CD4-positive, alpha-beta T cell treated with Interleukin-2 at 100 ng/mL for 4 hours (primary cell): ENCODE measurements around the gene TBC1D24.
"Not testable (repeated sequence)": the region's sequence is repeated elsewhere in the genome, so short reads cannot be mapped to it uniquely, and the experiment has no call there.

Source experiments
- DNase-seq: peaks from one replicate; pipeline ENCODE4 v3.0.0-alpha.2; 2020; ENCODE audit warnings: low spot score

Gene TBC1D24

GRCh38 chr16:2474877-2475412, at the start of gene TBC1D24:
Gene TBC1D24 (plus strand): TSS chr16:2475127. CDS start chr16:2496149, 21,022 bp downstream.
- peak; percentile 81 for DNase-seq

- no peak for DNase-seq
Observed at GRCh38 chr16:2425825-2426430, 49.0 kb upstream of the TBC1D24 start.

- DNase-seq = no peak
Observed at GRCh38 chr16:2426941-2427361, 48.0 kb upstream of the TBC1D24 start.

DNA sequence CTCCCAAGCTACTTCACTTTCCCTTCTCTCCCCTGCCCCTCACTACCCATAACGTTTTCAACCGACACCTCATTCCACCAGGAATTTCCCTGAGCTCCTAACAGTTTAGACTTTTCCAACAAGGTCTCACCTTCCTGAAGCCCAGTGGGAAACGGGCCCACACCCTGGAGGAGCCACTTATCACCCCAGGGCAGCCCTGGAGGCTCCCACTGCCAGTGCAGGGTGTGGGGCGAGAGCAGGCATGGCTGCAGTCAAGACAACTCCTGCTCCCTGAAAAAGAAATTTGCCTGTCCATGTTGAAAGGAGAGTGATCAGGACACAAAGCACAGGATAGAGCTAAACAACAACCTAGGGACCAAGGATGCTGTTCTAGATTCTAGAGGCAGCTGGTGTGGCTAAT, 47.4 kb upstream of the TBC1D24 start:
- DNase-seq = no peak

DNA sequence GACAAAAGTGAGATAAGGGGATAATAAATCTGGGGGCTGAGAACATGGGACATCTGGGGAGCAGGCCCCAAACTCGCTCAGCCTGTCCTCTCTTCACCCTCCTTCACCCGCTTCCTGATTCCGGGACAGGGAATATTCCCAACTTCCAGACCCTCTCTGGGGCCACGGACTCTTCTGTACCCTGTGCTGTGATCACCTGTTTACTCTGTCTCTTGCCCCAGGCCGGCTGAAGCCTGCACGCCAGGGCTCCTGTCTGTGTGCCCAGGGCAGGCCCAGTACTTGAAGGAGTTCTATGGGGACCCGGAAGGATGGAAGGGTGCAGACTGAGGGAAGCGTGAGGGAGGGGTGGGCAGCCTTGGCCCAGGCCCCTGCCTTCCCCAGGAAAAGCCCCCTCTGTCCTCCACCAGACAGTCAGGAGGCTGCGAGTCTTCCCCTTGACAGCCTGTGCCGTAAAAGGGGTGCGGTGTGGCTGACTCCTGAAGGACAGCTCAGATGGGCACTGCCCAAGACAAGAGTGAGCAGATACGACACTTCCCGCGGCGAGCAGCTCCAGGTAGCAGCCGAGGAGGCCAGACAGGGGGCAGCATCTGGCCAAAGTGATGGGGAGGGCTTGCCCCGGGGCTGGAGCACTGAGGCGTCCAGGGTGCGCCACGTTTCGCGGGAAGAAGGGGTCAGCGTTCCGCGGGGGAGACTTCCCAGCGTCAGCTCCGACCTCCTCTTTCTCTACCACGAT, 46.7 kb upstream of the TBC1D24 start:
- no peak for DNase-seq

DNA sequence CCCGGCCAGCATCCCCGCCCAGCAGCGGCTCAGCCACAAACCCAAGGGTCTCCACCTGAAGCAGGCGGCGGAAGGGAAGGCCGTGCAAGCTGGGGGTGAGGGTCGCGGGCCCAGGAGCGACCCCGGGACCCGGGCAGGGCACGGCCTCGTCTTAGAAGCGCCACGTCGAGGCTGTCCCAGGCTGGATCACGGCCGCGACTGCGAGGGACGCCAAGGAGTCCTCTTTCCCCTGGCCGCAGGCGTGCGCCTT, 46.2 kb upstream of the TBC1D24 start:
- no peak for DNase-seq

GRCh38 chr16:2429034-2429770, 45.7 kb upstream of the TBC1D24 start, which contains the start of gene CCNF:
Gene CCNF (plus strand): TSS chr16:2429447. CDS start chr16:2429482, 35 bp downstream.
- peak; percentile 98 for DNase-seq

DNA sequence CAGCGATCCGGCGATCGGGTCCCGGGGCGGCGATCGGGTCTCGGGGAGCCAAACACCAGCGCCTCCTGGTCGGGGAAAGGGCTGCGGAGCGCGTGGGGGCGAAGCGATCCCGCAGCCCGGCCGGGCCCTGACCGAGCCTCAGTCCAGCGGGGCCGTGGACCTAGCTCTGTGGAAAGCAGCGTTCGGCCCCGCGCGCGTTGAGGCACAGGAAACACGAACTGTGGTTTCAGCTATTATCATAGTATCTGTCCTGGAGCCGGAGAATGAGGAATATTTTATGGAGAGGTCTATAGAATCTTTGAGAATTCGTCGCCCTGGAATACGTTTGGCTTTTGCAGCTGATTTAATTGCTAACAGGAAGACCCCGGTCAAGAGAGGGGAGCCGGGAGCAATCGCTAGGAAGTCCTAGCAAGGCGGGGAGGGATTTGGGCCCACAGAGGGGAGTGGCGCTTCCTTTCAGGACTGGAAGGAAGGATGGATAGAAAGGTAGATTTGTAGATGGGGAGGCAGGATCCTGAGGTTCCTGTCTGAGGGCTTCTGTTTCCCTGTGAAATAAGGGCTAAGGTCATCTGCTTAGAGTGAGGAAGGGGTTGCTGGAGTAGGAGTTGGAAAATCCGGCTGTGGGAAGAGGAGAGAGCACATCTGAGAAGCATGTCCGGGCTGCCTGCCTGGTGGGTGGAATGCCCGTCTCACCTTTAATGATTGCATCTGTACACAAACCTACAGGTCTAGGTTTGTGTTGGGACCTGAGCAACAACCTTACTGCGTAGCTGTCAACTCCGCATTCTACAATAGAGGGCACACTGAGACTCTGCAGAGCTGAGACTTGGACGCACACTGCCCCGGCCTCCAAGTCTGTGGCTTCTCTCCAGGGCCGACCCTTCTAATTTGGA, 44.9 kb upstream of the TBC1D24 start:
- peak; percentile 19 for DNase-seq

DNA sequence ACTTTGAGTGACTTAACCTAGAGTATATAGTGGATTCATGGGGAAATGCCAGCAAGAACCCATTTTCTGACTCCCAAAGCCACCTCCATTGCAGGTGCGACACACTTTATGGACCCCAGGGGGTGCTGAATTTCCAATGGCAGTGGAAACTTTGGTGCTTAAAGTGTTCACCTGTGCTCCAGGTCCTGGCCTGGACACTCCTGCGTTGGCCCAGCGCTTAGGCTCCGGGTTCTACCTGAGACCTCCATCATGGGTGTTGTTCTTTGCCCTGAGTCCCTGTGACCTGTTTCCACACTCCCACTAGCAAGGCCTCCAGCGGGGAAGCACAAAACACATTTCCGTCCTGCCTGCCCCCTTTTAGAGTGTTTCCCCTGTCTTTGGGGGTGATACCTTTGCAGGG, 42.6 kb upstream of the TBC1D24 start:
- DNase-seq = no peak

DNA sequence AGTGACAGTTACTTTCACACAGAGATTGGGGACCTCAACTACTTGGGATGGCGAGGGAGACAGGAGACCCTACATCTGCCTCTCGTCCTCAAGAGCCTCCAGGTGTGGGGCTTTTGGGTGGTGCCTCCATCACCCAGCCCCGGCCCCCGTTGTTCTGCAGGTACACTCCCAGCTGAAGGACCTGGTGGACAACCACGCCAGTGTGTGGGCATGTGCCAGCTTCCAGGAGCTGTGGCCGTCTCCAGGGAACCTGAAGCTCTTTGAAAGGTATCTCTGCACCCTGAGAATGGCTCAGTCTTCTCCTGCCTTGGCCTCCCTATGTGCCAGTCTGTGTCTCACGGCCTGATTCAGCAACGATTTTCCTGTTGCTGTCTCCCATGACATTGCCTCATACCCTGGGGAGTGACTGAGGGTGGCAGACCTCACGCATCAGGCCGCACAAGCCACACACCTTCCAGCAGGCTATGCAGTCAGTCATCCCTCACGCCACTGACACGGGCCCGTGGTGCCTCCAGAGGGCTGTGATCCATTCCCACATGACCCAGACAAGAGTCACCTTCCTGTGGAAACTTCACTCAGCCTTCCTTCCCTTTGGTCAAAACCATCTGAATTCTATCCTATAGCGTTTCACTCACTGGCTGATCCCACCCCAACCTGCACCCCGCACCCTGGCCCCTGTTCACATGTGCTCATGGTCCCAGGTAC, 42.0 kb upstream of the TBC1D24 start:
- no peak for DNase-seq

DNA sequence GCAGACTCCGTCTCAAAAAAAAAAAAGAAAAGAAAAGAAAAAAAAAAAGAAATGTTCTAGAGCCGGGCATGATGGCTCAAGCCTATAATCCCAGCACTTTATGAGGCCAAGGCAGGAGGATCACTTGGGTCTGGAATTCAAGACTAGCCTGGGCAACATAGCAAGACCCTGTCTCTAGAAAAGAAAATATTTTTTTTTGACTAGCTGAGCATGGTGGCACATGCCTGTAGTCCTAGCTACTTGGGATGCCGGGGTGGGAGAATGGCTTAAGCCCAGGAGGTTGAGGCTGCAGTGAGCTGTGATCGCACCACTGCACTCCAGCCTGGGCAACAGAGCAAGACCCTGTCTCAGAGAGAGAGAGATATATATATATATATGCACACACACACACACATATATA, 39.7 kb upstream of the TBC1D24 start:
- not testable (repeated sequence) for DNase-seq

- DNase-seq = no peak
Observed at GRCh38 chr16:2436110-2436509, 38.8 kb upstream of the TBC1D24 start.

DNA sequence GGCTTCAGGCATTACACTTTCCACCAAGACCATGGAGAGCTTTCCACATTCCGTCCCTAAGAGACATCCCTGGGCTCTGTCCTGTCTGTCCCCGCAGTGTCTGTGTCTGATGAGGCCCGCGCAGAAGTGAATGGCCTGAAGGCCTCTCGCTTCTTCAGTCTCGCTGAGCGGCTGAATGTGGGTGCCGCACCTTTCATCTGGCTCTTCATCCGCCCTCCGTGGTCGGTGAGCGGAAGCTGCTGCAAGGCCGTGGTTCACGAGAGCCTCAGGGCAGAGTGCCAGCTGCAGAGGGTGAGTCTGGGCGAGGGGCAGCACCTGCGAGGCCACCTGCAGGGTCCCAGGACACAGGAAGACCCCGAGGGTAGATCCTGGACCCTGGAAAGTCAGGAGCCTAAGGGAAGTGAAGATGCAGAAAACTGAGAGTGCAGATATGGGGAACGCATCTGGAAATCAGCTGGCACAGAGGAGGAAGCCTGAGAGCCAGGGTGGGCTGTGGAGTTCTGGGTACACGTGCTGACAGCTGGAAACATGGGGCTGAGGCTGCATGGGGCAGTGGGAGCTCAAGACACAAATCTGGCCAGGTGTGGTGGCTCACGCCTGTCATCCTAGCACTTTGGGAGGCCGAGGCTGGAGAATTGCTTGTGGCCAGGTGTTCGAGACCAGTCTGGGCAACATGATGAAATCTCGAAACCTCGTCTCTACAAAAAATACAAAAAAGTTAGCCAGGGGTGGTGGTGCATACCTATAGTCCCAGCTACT, 37.7 kb upstream of the TBC1D24 start:
- no peak for DNase-seq

DNA sequence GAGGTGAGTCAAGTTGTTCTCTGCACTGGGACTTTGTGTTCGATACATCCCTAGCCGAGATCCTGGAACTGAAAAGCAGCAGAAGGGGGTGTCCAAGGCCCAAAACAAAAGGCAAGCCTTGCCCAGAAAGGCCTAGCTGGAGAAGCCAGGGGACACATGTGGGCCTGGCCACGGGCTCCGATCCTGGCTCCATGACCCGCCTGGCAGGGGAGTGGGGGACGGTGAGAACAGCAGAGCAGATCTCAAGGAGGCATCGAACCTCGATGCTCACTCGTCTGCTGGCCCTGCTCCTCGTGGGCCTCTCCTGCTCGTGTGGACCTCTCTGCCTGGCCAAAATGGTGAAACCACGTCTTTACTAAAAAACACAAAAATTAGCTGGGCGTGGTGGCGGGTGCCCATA, 36.8 kb upstream of the TBC1D24 start:
- no peak for DNase-seq

- no peak for DNase-seq
Observed at GRCh38 chr16:2439598-2439997, 35.3 kb upstream of the TBC1D24 start.

DNA sequence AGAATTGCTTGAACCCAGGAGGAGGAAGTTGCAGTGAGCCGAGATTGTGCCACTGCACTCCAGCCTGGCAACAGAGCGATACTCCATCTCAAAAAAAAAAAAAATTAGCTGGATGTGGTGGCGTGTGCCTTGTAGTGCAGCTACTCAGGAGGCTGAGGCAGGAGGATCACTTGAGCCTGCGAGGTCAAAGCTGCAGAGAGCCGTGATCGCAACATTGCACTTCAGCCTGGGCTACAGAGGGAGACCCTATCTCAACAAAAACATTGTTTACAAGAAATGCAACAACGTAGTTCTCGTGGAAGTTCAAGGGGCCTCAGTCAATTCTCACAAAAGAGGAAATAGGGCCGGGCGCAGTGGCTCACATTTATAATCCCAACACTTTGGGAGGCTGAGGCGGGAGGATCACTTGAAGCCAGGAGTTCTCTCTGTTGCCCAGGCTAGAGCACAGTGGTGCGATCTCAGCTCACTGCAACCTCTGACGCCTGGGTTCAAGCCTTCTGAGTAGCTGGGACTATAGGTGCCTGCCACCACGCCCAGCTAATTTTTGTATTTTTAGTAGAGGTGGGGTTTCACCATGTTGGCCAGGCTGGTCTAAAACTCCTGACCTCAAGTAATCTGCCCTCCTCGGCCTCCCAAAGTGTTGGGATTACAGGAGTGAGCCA, 33.7 kb upstream of the TBC1D24 start:
- DNase-seq = not testable (repeated sequence)

DNA sequence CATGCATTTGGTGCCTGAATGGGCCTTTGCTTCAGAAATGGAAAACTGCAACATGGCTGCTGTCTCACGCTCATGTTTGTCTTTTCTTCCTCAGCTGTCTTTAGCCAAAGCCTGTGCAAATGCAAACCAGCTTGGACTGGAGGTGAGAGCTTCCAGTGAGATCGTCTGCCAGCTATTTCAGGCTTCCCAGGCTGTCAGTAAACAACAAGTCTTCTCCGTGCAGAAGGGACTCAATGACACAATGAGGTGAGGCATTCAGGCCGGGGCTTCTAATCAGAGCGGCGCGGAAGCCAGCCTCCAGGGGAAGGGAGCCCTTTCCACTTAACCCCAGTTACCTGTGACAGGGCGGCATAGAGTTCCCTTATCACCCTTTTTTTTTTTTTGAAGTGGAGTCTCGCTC, 31.4 kb upstream of the TBC1D24 start:
- DNase-seq = no peak

DNA sequence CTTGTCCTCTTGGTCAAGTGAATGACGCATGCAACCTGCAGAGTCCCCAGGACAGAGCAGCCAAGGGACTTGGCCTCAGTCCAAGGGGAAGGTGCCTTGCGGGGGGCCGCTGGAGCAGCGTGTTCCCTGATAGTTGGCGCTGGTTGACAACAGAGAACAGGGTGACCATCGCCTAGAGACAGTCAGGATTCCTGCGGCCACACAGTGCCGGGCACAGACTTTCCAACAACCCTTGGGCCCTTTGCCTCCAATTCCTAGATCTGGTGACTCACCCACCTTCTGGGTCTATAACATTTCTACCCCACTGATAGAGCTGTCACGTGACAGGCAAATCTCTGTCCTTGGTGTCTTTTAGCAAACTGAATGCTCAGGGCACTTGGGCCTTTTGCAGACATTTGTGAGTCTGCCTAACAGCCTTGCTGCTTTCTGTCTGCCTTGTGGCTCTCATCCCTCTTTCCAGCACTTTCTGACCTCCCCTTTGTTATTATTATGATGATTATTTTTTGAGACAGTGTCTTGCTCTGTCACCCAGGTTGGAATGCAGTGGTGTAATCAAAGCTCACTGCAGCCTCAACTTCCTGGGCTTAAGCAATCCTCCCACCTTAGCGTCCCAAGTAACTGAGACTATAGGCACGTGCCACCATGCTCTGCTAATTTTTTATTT, 26.9 kb upstream of the TBC1D24 start:
- no peak for DNase-seq

DNA sequence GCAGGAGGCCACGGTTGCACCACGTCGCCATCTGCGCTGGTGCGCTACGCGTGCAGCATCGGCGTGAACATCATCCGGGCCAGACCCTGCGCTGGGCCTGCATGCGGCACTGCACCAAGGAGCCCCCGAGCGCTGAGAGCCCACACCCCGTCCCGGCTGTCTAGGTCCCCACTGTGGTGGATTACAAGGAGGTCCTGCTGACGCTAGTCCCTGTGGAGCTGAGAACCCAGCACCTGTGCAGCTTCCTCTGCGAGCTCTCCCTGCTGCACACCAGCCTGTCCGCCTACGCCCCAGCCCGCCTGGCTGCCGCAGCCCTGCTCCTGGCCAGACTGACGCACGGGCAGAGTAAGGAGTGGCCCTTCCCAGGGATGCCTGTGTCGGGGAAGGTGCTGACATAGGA, 25.8 kb upstream of the TBC1D24 start:
- no peak for DNase-seq

DNA sequence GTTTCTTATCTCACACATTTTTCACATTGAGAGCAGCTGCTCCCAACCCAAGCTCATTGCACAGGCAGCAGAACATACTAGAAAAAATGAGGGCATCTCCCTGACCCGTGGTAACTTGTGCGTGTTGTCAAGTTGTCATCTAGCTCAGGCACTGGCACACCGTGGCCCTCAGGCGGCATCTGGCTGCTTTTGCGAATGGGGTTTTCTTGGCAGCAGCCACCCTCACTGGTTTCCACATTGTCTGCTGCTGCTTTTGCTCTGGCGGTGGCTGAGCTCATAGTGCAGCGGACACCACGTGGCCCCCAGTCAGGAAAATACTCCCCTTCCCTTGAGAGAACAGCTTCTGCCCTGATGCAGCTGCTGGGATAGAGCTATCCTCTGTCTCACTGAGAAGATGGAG, 24.4 kb upstream of the TBC1D24 start:
- DNase-seq = no peak
